Upper lobe of left lung (tissue), 4 donors: ENCODE results near the gene ADSS1.

Experiments used
- CTCF ChIP-seq, 6 experiments: fragments of 450-650 bp in 4 of 6; fragments of 200-600 bp in 2 of 6; sonication (generic) in 2 of 6; IDR thresholded peaks; one replicate each; pipeline ENCODE4 v1.5.1; 2016 to 2019; ENCODE audit warnings: antibody characterized with exemption in 6 of 6
- POLR2A ChIP-seq, 4 donors: fragments of 450-650 bp; IDR thresholded peaks; one replicate each; pipeline ENCODE4 v1.5.1; 2016 to 2017; ENCODE audit warnings: antibody characterized with exemption in 4 of 4, mild to moderate bottlenecking in 2 of 4

- no peak for TF ChIP-seq CTCF (IDR thresholded peaks at IDR 0.05)
- no peak for TF ChIP-seq POLR2A (IDR thresholded peaks at IDR 0.05)
These were observed 42.3 kb downstream of the ADSS1 start for GRCh38 chr14:104766256-104766862.
